Keratinocyte (primary cell): ENCODE measurements around the gene OR56A1.

Experiments
- EZH2 ChIP-seq: IDR thresholded peaks from one replicate; pipeline ENCODE4 v1.6.1; 2012; ENCODE audit warnings: inconsistent platforms, mild to moderate bottlenecking, low read length, moderate library complexity
- TF ChIP-seq, protein P1 (sequence below), 3 experiments: IDR thresholded peaks in 1 of 3; conservative IDR thresholded peaks in 1 of 3; optimal IDR thresholded peaks in 1 of 3; 2 replicates in 2 of 3; 3 replicates in 1 of 3; pipeline versions ENCODE3 to v1.5.1; 2011; ENCODE audit warnings: low read length in 3 of 3, mild to moderate bottlenecking in 3 of 3, moderate library complexity in 2 of 3, control low read depth in 1 of 3, inconsistent platforms in 1 of 3; ENCODE audit not compliant: insufficient read depth in 2 of 3; ENCODE audit errors: extremely low read depth in 1 of 3

DNA sequence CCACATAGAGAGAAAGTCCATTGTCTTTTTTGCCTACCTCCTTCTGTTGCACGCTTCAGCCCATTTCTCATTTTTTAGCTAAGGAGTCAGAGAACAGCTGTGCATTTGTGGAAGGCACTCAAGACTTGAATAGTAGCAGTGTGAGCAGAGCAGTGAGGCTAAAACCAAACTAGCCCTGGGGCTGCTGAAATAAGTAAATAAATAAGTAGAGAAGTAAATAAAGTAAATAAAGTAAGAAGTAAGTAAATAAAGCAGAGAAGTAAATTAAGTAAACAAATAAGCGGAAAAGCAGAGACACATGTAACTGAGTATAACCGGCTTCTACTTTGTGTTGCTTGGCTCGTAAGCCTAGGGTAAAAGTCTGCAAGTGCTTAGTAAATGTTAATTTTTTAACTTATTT lies 41.4 kb downstream of the OR56A1 start:
- TF ChIP-seq, protein P1, sequence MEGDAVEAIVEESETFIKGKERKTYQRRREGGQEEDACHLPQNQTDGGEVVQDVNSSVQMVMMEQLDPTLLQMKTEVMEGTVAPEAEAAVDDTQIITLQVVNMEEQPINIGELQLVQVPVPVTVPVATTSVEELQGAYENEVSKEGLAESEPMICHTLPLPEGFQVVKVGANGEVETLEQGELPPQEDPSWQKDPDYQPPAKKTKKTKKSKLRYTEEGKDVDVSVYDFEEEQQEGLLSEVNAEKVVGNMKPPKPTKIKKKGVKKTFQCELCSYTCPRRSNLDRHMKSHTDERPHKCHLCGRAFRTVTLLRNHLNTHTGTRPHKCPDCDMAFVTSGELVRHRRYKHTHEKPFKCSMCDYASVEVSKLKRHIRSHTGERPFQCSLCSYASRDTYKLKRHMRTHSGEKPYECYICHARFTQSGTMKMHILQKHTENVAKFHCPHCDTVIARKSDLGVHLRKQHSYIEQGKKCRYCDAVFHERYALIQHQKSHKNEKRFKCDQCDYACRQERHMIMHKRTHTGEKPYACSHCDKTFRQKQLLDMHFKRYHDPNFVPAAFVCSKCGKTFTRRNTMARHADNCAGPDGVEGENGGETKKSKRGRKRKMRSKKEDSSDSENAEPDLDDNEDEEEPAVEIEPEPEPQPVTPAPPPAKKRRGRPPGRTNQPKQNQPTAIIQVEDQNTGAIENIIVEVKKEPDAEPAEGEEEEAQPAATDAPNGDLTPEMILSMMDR (optimal IDR thresholded peaks at IDR 0.05 in 1 of 3, IDR thresholded peaks at IDR 0.05 in 1 of 3, conservative IDR thresholded peaks at IDR 0.05 in 1 of 3; ENCODE audit: extremely low read depth in 1 of 3, insufficient read depth in 2 of 3, low read length in 3 of 3): no peak
- TF ChIP-seq EZH2: no peak
